ENCODE measurements around the gene AGAP3. TPM values are rescaled to one million over a fixed set of nuclear protein-coding genes. Genes with fewer than 3 reads are reported as not detected.

Gene AGAP3
- total RNA-seq, 1 experiment from 2014 or later = 32.7 TPM

GRCh38 chr7:151135525-151135845 lies 49.2 kb downstream of the AGAP3 start:
- no peak for DNase-seq (ENCODE audit: low read depth)

GRCh38 chr7:151135866-151136843 lies 49.9 kb downstream of the AGAP3 start:
- DNase-seq (ENCODE audit: low read depth) = no peak

GRCh38 chr7:151137076-151137675 lies 50.9 kb downstream of the AGAP3 start:
- DNase-seq (ENCODE audit: low read depth) = no peak

GRCh38 chr7:151137791-151138152 lies 51.5 kb downstream of the AGAP3 start:
- DNase-seq (ENCODE audit: low read depth) = no peak

GRCh38 chr7:151138153-151138851 lies 52.0 kb downstream of the AGAP3 start:
- DNase-seq (ENCODE audit: low read depth) = no peak

GRCh38 chr7:151139071-151139790 lies 53.0 kb downstream of the AGAP3 start:
- DNase-seq (ENCODE audit: low read depth) = no peak

GRCh38 chr7:151139791-151140190 lies 53.5 kb downstream of the AGAP3 start:
- DNase-seq (ENCODE audit: low read depth) = no peak

GRCh38 chr7:151140826-151141225 lies 54.6 kb downstream of the AGAP3 start:
- DNase-seq (ENCODE audit: low read depth) = no peak

- no peak for DNase-seq (ENCODE audit: low read depth)
These were observed 55.1 kb downstream of the AGAP3 start for GRCh38 chr7:151141311-151141854.

- no peak for DNase-seq (ENCODE audit: low read depth)
These were observed 55.8 kb downstream of the AGAP3 start for GRCh38 chr7:151141855-151142685.

GRCh38 chr7:151142686-151143040 lies 56.4 kb downstream of the AGAP3 start:
- no peak for DNase-seq (ENCODE audit: low read depth)

GRCh38 chr7:151143261-151144015 lies 57.2 kb downstream of the AGAP3 start:
- no peak for DNase-seq (ENCODE audit: low read depth)

- no peak for DNase-seq (ENCODE audit: low read depth)
These were observed 58.1 kb downstream of the AGAP3 start for GRCh38 chr7:151144387-151144786.

- no peak for DNase-seq (ENCODE audit: low read depth)
These were observed 60.5 kb downstream of the AGAP3 start for GRCh38 chr7:151146761-151147160.

- DNase-seq (ENCODE audit: low read depth) = no peak
These were observed 62.3 kb downstream of the AGAP3 start for GRCh38 chr7:151148319-151149259.

- DNase-seq (ENCODE audit: low read depth) = no peak
These were observed 64.1 kb downstream of the AGAP3 start for GRCh38 chr7:151150388-151150787.

- DNase-seq (ENCODE audit: low read depth) = no peak
These were observed 66.6 kb downstream of the AGAP3 start for GRCh38 chr7:151152643-151153513.

Measured in RPMI7951 (cell line).